Breast epithelium (tissue), 4 donors: Measurements from ENCODE around the gene STK4. TPM values are rescaled to one million over a fixed set of nuclear protein-coding genes. Genes with fewer than 3 reads are reported as not detected.

Source experiments
- DNase-seq, 2 donors: peaks; one replicate each; pipeline ENCODE4 v3.0.0-alpha.2; 2019; ENCODE audit warnings: low spot score in 2 of 2
- H3K27ac ChIP-seq, 2 donors: fragments of 200-600 bp; sonication (generic) in 1 of 2; one replicate each; pipeline ENCODE4 v1.5.1; 2016 to 2019; ENCODE audit warnings: mild to moderate bottlenecking in 1 of 2
- H3K27me3 ChIP-seq, 2 donors: fragments of 200-600 bp; sonication (generic) in 1 of 2; one replicate each; pipeline versions ENCODE4 v1.5.1 to v1.6.0; 2017 to 2019; ENCODE audit warnings: control low read depth in 1 of 2, mild to moderate bottlenecking in 1 of 2
- H3K36me3 ChIP-seq: fragments of 200-600 bp; one replicate; pipeline ENCODE4 v1.5.1; 2019
- H3K4me1 ChIP-seq, 2 donors: fragments of 200-600 bp; sonication (generic); one replicate each; pipeline ENCODE4 v1.5.1; 2016 to 2019; ENCODE audit warnings: control low read depth in 1 of 2
- H3K4me3 ChIP-seq, 3 donors: fragments of 200-600 bp; sonication (generic); 1 replicate in 2 of 3; 2 replicates in 1 of 3; pipeline ENCODE4 v1.5.1; 2016 to 2019; ENCODE audit warnings: mild to moderate bottlenecking in 3 of 3, moderate library complexity in 2 of 3
- H3K9me3 ChIP-seq, 2 donors: fragments of 200-600 bp; sonication (generic) in 1 of 2; one replicate each; pipeline ENCODE4 v1.5.1; 2016 to 2019; ENCODE audit warnings: control low read depth in 1 of 2
- CTCF ChIP-seq, 3 donors: fragments of 450-650 bp; IDR thresholded peaks; one replicate each; pipeline ENCODE4 v1.5.1; 2016 to 2017; ENCODE audit warnings: antibody characterized with exemption in 3 of 3, mild to moderate bottlenecking in 3 of 3, moderate library complexity in 3 of 3
- POLR2A ChIP-seq: fragments of 450-650 bp; IDR thresholded peaks from one replicate; pipeline ENCODE4 v1.6.1; 2016; ENCODE audit warnings: antibody characterized with exemption, mild to moderate bottlenecking, moderate library complexity
- POLR2AphosphoS5 ChIP-seq, 3 donors: sonication (generic); formaldehyde crosslinking; IDR thresholded peaks; one replicate each; pipeline ENCODE4 v1.6.1; 2017; ENCODE audit warnings: antibody characterized with exemption in 3 of 3
- intact Hi-C: fragments of 100-400 bp; cut with DNase I; formaldehyde crosslinking; loops from one replicate; pipeline ENCODE4 v1.15.1; 2023; ENCODE audit warnings: low total_unique reads
- total RNA-seq, 3 donors: library from RNA; depleted of rRNA; stranded (reverse); fragments of >200 nt; gene quantifications; one replicate each; pipeline ENCODE4 v1.1.0, GENCODE V29; 2016

STK4 gene
- total RNA-seq, 3 donors from 2014 or later = 33.1 to 35.3 (median 34.7) TPM

GRCh38 chr20:45047581-45048119, 81.3 kb downstream of the STK4 start:
- H3K27ac ChIP-seq = no peak overlapping the region
- intact Hi-C loops = loop anchor here (5.0 kb wide), 1 partner anchor 1285 kb away; no protein-coding TSS in a partner anchor

DNA sequence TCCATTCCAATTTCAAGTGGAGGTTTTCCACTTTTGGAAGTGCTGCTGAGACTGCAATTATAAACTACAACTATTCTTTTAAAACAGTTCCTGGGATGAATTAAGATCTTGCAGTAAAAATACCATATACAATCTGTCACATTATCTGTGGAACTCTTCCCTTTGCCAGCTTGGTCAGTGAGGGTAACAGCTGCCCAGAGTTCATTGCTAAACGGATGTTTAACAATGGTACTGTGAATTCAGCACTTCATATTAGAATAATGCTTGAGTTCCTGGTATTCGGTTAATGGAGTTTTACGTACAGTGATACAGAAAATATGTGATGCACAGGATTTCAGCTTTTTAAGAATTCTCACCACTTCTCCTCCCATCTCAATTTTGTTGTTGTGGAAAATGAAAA, 83.1 kb downstream of the STK4 start:
- Histone ChIP-seq H3K27ac (no peak overlapping the region), H3K9me3 (no peaks in the 10 kb centered on the region), H3K36me3 (no peaks in the 10 kb centered on the region), H3K27me3 (no peaks in the 10 kb centered on the region), H3K4me1 (no peaks in the 10 kb centered on the region), H3K4me3 (no peak overlapping the region)
- intact Hi-C loops = loop anchor here (5.0 kb wide), 1 partner anchor 1283 kb away; no protein-coding TSS in a partner anchor
- no peak for DNase-seq
- TF ChIP-seq CTCF (IDR thresholded peaks at IDR 0.05) (no peak), POLR2AphosphoS5 (IDR thresholded peaks at IDR 0.05) (no peak), POLR2A (no peak)

More at GRCh38 chr20:45047581-45048119, 81.3 kb downstream of the STK4 start:
- Histone ChIP-seq H3K9me3 (no peaks in the 10 kb centered on the region), H3K27me3 (no peaks in the 10 kb centered on the region), H3K4me3 (no peak overlapping the region), H3K36me3 (no peaks in the 10 kb centered on the region), H3K4me1 (no peaks in the 10 kb centered on the region)
- TF ChIP-seq POLR2A (no peak), CTCF (IDR thresholded peaks at IDR 0.05) (no peak), POLR2AphosphoS5 (IDR thresholded peaks at IDR 0.05) (no peak)
- DNase-seq = no peak

DNA sequence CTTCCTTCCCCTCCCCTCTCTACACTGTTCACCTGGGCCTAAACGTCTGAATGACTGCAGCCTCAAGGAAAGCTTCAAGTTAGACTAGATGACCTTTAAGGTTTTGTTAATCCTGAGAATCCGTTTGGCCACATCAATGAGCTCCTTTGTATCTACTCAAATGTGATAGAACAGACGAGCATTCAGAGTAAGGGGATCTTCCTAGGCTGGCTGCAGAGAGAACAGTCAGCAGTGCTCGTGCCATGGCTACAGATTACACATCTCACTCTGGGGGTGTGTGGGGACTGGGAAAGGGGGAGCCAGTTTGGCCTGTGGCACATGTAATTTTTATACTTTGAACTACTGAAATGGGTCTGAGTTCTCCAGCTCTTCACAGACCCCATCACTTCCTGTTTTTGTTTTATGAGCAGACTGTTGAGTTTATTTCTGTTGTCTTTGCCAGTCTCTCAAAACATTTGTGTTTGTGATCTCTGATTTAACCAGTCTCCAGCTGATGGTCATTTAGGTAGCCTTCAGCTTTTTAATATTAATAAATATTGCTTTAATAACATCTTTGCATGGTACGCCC, 83.7 kb downstream of the STK4 start:
- no peaks in the 10 kb centered on the region for H3K27me3 ChIP-seq
- H3K4me1 ChIP-seq = no peaks in the 10 kb centered on the region
- TF ChIP-seq POLR2AphosphoS5 (IDR thresholded peaks at IDR 0.05) = no peak
- TF ChIP-seq CTCF (IDR thresholded peaks at IDR 0.05) = no peak
- TF ChIP-seq POLR2A = no peak
- intact Hi-C loops = loop anchor here (5.0 kb wide), 1 partner anchor 1282 kb away; no protein-coding TSS in a partner anchor
- DNase-seq = no peak
- no peak overlapping the region for H3K27ac ChIP-seq
- H3K4me3 ChIP-seq = no peak overlapping the region
- H3K9me3 ChIP-seq = no peaks in the 10 kb centered on the region
- H3K36me3 ChIP-seq = no peaks in the 10 kb centered on the region

GRCh38 chr20:45051204-45052060, 85.1 kb downstream of the STK4 start:
- no peaks in the 10 kb centered on the region for H3K36me3 ChIP-seq
- H3K9me3 ChIP-seq = no peaks in the 10 kb centered on the region
- intact Hi-C loops = no loop called here
- H3K4me1 ChIP-seq = no peaks in the 10 kb centered on the region
- no peak for DNase-seq
- no peak overlapping the region for H3K4me3 ChIP-seq
- no peak overlapping the region for H3K27ac ChIP-seq
- no peaks in the 10 kb centered on the region for H3K27me3 ChIP-seq
- TF ChIP-seq POLR2AphosphoS5 (IDR thresholded peaks at IDR 0.05) = no peak
- TF ChIP-seq CTCF (IDR thresholded peaks at IDR 0.05) = no peak
- TF ChIP-seq POLR2A = no peak
